ENCODE measurements around the gene POLN.

- TF ChIP-seq ATF6 (CRISPR knock-in tag; IDR thresholded peaks at IDR 0.05), result no peak
- TF ChIP-seq, protein P1, sequence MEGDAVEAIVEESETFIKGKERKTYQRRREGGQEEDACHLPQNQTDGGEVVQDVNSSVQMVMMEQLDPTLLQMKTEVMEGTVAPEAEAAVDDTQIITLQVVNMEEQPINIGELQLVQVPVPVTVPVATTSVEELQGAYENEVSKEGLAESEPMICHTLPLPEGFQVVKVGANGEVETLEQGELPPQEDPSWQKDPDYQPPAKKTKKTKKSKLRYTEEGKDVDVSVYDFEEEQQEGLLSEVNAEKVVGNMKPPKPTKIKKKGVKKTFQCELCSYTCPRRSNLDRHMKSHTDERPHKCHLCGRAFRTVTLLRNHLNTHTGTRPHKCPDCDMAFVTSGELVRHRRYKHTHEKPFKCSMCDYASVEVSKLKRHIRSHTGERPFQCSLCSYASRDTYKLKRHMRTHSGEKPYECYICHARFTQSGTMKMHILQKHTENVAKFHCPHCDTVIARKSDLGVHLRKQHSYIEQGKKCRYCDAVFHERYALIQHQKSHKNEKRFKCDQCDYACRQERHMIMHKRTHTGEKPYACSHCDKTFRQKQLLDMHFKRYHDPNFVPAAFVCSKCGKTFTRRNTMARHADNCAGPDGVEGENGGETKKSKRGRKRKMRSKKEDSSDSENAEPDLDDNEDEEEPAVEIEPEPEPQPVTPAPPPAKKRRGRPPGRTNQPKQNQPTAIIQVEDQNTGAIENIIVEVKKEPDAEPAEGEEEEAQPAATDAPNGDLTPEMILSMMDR (IDR thresholded peaks at IDR 0.05), result no peak
- no peak for TF ChIP-seq USF2 (CRISPR knock-in tag; IDR thresholded peaks at IDR 0.05)
- no peak for TF ChIP-seq TP53 (CRISPR knock-in tag; IDR thresholded peaks at IDR 0.05)
- no peak for TF ChIP-seq TEAD4 (CRISPR knock-in tag; IDR thresholded peaks at IDR 0.05)
- TF ChIP-seq, protein P2, sequence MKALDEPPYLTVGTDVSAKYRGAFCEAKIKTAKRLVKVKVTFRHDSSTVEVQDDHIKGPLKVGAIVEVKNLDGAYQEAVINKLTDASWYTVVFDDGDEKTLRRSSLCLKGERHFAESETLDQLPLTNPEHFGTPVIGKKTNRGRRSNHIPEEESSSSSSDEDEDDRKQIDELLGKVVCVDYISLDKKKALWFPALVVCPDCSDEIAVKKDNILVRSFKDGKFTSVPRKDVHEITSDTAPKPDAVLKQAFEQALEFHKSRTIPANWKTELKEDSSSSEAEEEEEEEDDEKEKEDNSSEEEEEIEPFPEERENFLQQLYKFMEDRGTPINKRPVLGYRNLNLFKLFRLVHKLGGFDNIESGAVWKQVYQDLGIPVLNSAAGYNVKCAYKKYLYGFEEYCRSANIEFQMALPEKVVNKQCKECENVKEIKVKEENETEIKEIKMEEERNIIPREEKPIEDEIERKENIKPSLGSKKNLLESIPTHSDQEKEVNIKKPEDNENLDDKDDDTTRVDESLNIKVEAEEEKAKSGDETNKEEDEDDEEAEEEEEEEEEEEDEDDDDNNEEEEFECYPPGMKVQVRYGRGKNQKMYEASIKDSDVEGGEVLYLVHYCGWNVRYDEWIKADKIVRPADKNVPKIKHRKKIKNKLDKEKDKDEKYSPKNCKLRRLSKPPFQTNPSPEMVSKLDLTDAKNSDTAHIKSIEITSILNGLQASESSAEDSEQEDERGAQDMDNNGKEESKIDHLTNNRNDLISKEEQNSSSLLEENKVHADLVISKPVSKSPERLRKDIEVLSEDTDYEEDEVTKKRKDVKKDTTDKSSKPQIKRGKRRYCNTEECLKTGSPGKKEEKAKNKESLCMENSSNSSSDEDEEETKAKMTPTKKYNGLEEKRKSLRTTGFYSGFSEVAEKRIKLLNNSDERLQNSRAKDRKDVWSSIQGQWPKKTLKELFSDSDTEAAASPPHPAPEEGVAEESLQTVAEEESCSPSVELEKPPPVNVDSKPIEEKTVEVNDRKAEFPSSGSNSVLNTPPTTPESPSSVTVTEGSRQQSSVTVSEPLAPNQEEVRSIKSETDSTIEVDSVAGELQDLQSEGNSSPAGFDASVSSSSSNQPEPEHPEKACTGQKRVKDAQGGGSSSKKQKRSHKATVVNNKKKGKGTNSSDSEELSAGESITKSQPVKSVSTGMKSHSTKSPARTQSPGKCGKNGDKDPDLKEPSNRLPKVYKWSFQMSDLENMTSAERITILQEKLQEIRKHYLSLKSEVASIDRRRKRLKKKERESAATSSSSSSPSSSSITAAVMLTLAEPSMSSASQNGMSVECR (CRISPR knock-in tag; IDR thresholded peaks at IDR 0.05; ENCODE audit: borderline replicate concordance), result no peak
- TF ChIP-seq, protein P3, sequence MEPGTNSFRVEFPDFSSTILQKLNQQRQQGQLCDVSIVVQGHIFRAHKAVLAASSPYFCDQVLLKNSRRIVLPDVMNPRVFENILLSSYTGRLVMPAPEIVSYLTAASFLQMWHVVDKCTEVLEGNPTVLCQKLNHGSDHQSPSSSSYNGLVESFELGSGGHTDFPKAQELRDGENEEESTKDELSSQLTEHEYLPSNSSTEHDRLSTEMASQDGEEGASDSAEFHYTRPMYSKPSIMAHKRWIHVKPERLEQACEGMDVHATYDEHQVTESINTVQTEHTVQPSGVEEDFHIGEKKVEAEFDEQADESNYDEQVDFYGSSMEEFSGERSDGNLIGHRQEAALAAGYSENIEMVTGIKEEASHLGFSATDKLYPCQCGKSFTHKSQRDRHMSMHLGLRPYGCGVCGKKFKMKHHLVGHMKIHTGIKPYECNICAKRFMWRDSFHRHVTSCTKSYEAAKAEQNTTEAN (CRISPR knock-in tag; IDR thresholded peaks at IDR 0.05), result no peak
- TF ChIP-seq, protein P4, sequence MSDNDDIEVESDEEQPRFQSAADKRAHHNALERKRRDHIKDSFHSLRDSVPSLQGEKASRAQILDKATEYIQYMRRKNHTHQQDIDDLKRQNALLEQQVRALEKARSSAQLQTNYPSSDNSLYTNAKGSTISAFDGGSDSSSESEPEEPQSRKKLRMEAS (CRISPR knock-in tag; IDR thresholded peaks at IDR 0.05), result no peak
- TF ChIP-seq, protein P5, sequence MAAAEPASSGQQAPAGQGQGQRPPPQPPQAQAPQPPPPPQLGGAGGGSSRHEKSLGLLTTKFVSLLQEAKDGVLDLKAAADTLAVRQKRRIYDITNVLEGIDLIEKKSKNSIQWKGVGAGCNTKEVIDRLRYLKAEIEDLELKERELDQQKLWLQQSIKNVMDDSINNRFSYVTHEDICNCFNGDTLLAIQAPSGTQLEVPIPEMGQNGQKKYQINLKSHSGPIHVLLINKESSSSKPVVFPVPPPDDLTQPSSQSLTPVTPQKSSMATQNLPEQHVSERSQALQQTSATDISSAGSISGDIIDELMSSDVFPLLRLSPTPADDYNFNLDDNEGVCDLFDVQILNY (CRISPR knock-in tag; IDR thresholded peaks at IDR 0.05), result no peak
- TF ChIP-seq, protein P6, sequence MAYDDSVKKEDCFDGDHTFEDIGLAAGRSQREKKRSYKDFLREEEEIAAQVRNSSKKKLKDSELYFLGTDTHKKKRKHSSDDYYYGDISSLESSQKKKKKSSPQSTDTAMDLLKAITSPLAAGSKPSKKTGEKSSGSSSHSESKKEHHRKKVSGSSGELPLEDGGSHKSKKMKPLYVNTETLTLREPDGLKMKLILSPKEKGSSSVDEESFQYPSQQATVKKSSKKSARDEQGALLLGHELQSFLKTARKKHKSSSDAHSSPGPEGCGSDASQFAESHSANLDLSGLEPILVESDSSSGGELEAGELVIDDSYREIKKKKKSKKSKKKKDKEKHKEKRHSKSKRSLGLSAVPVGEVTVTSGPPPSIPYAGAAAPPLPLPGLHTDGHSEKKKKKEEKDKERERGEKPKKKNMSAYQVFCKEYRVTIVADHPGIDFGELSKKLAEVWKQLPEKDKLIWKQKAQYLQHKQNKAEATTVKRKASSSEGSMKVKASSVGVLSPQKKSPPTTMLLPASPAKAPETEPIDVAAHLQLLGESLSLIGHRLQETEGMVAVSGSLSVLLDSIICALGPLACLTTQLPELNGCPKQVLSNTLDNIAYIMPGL (CRISPR knock-in tag; IDR thresholded peaks at IDR 0.05), result no peak
- TF ChIP-seq NR2C2 (CRISPR knock-in tag; IDR thresholded peaks at IDR 0.05), result no peak
- no peak for TF ChIP-seq USF1 (CRISPR knock-in tag; IDR thresholded peaks at IDR 0.05)
- no peak for TF ChIP-seq CREB1 (CRISPR knock-in tag; IDR thresholded peaks at IDR 0.05)
- TF ChIP-seq, protein P7, sequence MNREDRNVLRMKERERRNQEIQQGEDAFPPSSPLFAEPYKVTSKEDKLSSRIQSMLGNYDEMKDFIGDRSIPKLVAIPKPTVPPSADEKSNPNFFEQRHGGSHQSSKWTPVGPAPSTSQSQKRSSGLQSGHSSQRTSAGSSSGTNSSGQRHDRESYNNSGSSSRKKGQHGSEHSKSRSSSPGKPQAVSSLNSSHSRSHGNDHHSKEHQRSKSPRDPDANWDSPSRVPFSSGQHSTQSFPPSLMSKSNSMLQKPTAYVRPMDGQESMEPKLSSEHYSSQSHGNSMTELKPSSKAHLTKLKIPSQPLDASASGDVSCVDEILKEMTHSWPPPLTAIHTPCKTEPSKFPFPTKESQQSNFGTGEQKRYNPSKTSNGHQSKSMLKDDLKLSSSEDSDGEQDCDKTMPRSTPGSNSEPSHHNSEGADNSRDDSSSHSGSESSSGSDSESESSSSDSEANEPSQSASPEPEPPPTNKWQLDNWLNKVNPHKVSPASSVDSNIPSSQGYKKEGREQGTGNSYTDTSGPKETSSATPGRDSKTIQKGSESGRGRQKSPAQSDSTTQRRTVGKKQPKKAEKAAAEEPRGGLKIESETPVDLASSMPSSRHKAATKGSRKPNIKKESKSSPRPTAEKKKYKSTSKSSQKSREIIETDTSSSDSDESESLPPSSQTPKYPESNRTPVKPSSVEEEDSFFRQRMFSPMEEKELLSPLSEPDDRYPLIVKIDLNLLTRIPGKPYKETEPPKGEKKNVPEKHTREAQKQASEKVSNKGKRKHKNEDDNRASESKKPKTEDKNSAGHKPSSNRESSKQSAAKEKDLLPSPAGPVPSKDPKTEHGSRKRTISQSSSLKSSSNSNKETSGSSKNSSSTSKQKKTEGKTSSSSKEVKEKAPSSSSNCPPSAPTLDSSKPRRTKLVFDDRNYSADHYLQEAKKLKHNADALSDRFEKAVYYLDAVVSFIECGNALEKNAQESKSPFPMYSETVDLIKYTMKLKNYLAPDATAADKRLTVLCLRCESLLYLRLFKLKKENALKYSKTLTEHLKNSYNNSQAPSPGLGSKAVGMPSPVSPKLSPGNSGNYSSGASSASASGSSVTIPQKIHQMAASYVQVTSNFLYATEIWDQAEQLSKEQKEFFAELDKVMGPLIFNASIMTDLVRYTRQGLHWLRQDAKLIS (CRISPR knock-in tag; IDR thresholded peaks at IDR 0.05; ENCODE audit: borderline replicate concordance), result no peak
Observed at GRCh38 chr4:2219233-2219760, 22.6 kb downstream of the POLN start.

Measured in WTC11 (cell line).